ENCODE data around the gene WIPF1. TPM values are rescaled to one million over a fixed set of nuclear protein-coding genes. Genes with fewer than 3 reads are reported as not detected.

The WIPF1 gene
- polyA plus RNA-seq, 1 donor from 2014 or later = 0.25 TPM

- Histone ChIP-seq H3F3A (ENCODE audit: insufficient read depth, low read length, poor library complexity, severe bottlenecking) (no peaks in the 10 kb centered on the region), H3K9me3 (ENCODE audit: low read length) (no peaks in the 10 kb centered on the region), H3K4me2 (ENCODE audit: low read length) (no peak overlapping the region), H3K9me2 (ENCODE audit: insufficient read depth, low read length) (no peaks in the 10 kb centered on the region), H3K36me3 (ENCODE audit: insufficient read depth, low read length) (no peaks in the 10 kb centered on the region), H3K4me3 (ENCODE audit: low read length) (no peak overlapping the region), H4K20me1 (ENCODE audit: insufficient read depth) (no peaks in the 10 kb centered on the region), H3K79me2 (replicated peaks; ENCODE audit: insufficient read depth, low read length) (no peaks in the 10 kb centered on the region), H3K27me3 (ENCODE audit: insufficient read depth, low read depth, low read length) (no peaks in the 10 kb centered on the region), H3K27ac (ENCODE audit: low read length) (no peak overlapping the region), H2AFZ (ENCODE audit: low read depth, low read length) (no peak overlapping the region), H3K9ac (ENCODE audit: low read length) (no peak overlapping the region)
- no peak for TF ChIP-seq EP300 (conservative IDR thresholded peaks at IDR 0.05; ENCODE audit: poor library complexity, severe bottlenecking)
- TF ChIP-seq MXI1 (conservative IDR thresholded peaks at IDR 0.05; ENCODE audit: poor library complexity, severe bottlenecking) = no peak
- no peak for TF ChIP-seq POLR2AphosphoS5 (IDR thresholded peaks at IDR 0.05)
- no peak for TF ChIP-seq RAD21 (conservative IDR thresholded peaks at IDR 0.05)
- no peak for TF ChIP-seq CTCF (IDR thresholded peaks at IDR 0.05; ENCODE audit: poor library complexity, severe bottlenecking)
These were observed 20.1 kb upstream of the WIPF1 start for GRCh38 chr2:174617718-174618117.

GRCh38 chr2:174617120-174617519 is 19.5 kb upstream of the WIPF1 start:
- Histone ChIP-seq H3F3A (ENCODE audit: insufficient read depth, low read length, poor library complexity, severe bottlenecking) (no peaks in the 10 kb centered on the region), H3K9ac (ENCODE audit: low read length) (no peak overlapping the region), H4K20me1 (ENCODE audit: insufficient read depth) (no peaks in the 10 kb centered on the region), H3K27ac (ENCODE audit: low read length) (no peak overlapping the region), H3K9me3 (ENCODE audit: low read length) (no peaks in the 10 kb centered on the region), H3K27me3 (ENCODE audit: insufficient read depth, low read depth, low read length) (no peaks in the 10 kb centered on the region), H3K79me2 (replicated peaks; ENCODE audit: insufficient read depth, low read length) (no peaks in the 10 kb centered on the region), H3K4me3 (ENCODE audit: low read length) (no peak overlapping the region), H3K9me2 (ENCODE audit: insufficient read depth, low read length) (no peaks in the 10 kb centered on the region), H2AFZ (ENCODE audit: low read depth, low read length) (no peak overlapping the region), H3K4me2 (ENCODE audit: low read length) (no peak overlapping the region), H3K36me3 (ENCODE audit: insufficient read depth, low read length) (no peaks in the 10 kb centered on the region)
- TF ChIP-seq SMC3 (conservative IDR thresholded peaks at IDR 0.05; ENCODE audit: poor library complexity) (no peak), TAF1 (IDR thresholded peaks at IDR 0.05; ENCODE audit: low read depth) (no peak), REST (IDR thresholded peaks at IDR 0.05; ENCODE audit: borderline replicate concordance) (no peak), POLR2AphosphoS5 (IDR thresholded peaks at IDR 0.05) (no peak), MXI1 (conservative IDR thresholded peaks at IDR 0.05; ENCODE audit: poor library complexity, severe bottlenecking) (no peak)

DNA sequence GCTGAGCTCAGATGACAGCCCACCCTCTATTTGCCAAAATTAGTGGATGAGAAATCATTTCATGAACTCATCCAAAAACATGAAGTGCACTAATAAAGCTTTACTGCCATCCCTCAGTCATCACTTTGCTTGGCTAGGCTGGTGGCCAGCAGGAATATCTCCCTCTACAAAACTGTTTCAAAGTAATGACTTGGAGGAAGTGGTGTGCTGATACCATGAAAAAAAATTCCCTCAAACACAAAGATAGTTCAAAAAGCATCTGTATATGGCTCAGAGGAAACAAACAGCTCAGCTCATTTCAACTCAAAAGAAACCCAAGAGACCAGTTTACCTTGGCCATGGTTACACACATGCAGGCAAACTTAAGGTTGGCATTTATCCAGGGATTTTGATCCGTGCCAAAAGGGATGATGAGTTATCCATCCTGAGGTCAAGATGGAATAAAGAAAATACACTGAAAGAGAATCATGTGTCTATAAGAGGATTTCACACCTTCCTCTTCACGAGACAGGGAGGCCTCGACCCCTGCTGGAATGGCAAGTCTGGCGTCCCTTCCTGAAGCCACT is 18.4 kb upstream of the WIPF1 start:
- TF ChIP-seq TAF1 (IDR thresholded peaks at IDR 0.05; ENCODE audit: low read depth) = no peak
- no peak for TF ChIP-seq POLR2AphosphoS5 (IDR thresholded peaks at IDR 0.05)
- no peak for TF ChIP-seq EZH2 (IDR thresholded peaks at IDR 0.05; ENCODE audit: borderline replicate concordance, insufficient read depth, low read length, poor library complexity, severe bottlenecking)
- TF ChIP-seq REST (IDR thresholded peaks at IDR 0.05; ENCODE audit: borderline replicate concordance) = no peak
- TF ChIP-seq RAD21 (conservative IDR thresholded peaks at IDR 0.05) = no peak
- TF ChIP-seq MXI1 (conservative IDR thresholded peaks at IDR 0.05; ENCODE audit: poor library complexity, severe bottlenecking) = no peak
- TF ChIP-seq EP300 (conservative IDR thresholded peaks at IDR 0.05; ENCODE audit: poor library complexity, severe bottlenecking) = no peak
- TF ChIP-seq CTCF (IDR thresholded peaks at IDR 0.05; ENCODE audit: poor library complexity, severe bottlenecking) = no peak
- no peak for TF ChIP-seq SMC3 (conservative IDR thresholded peaks at IDR 0.05; ENCODE audit: poor library complexity)
- Histone ChIP-seq H3K27ac (ENCODE audit: low read length) (no peak overlapping the region), H3K27me3 (ENCODE audit: insufficient read depth, low read depth, low read length) (no peaks in the 10 kb centered on the region), H2AFZ (ENCODE audit: low read depth, low read length) (no peak overlapping the region), H3K9me2 (ENCODE audit: insufficient read depth, low read length) (no peaks in the 10 kb centered on the region), H3K79me2 (replicated peaks; ENCODE audit: insufficient read depth, low read length) (no peaks in the 10 kb centered on the region), H3K36me3 (ENCODE audit: insufficient read depth, low read length) (no peaks in the 10 kb centered on the region), H4K20me1 (ENCODE audit: insufficient read depth) (no peaks in the 10 kb centered on the region), H3K4me2 (ENCODE audit: low read length) (no peak overlapping the region), H3K9ac (ENCODE audit: low read length) (no peak overlapping the region), H3F3A (ENCODE audit: insufficient read depth, low read length, poor library complexity, severe bottlenecking) (no peaks in the 10 kb centered on the region), H3K9me3 (ENCODE audit: low read length) (no peaks in the 10 kb centered on the region), H3K4me3 (ENCODE audit: low read length) (no peak overlapping the region)
